Stimulated activated CD4-positive, alpha-beta T cell treated with anti-CD3 and anti-CD28 coated beads, Interleukin-1b, Interleukin-23, amount 100 ng/mL, for 1 hour (primary cell): ENCODE measurements around the gene ZNF831.
A peak's percentile ranks its signal among the peaks of the same experiment; 100 is the strongest.

Experiments used
- DNase-seq, 2 donors: peaks; one replicate each; pipeline ENCODE4 v3.0.0-alpha.2; 2020; ENCODE audit warnings: low read depth in 2 of 2

The ZNF831 gene

DNA sequence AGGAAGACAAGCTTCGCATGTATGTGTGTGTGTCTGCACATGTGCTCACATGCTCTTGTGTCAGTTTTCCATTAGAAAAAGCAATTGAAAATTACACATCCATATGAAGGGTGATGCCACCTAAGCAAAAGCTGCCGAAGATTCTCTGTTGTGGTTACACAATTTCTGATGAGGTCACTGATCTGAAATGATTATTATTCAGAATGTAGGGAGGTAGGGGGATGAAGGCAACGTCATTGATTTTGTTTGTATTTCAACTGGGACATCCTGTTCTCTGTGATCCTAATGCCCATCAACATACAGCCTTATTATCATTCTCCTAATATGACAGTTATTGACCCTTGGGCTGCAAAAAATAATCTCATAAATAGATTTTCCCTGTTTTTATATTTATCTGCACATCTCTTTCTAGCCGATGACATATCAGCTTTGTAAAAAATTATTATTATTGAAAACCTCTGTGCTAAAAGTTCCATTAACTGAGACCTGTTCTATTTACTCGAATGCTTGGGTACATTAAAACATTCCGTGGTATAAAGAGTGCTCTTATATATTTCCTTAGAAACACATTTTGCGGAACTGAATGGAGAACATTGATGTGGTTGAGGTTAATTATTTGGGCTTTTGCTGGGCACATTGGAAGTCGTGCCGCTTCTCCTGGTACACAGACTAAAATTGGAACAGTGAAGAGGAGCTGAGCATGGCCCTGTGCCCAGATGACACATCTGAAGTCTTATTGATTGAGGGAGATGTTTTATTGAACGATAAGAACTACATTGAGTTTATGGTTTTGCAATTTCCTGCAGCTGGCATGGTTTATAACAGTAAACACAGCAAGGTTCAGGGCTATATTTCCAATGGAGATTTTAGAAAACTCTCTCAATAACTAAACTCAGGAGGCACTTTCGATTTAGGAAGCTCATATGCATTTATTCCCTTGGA is 51.3 kb downstream of the ZNF831 start:
- no peak for DNase-seq

DNA sequence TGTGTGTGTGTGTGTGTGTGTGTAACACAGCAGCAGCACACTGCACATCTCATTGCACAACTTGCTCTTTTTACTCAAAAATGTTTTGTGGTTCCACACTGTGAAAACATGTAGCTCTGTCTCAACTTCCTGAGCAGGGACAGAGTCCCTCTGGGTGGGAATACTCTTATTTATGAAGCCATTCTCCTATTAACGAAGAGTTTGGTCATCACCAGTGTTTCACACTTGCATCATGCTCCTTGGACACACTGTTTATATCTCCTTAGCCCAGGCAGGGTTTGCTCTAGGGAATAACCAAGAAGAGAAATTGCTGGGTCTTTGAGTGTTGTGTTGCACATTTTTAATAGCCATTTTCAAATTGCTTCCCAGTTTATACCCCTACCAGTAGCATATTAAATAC is 53.6 kb downstream of the ZNF831 start:
- no peak for DNase-seq

DNA sequence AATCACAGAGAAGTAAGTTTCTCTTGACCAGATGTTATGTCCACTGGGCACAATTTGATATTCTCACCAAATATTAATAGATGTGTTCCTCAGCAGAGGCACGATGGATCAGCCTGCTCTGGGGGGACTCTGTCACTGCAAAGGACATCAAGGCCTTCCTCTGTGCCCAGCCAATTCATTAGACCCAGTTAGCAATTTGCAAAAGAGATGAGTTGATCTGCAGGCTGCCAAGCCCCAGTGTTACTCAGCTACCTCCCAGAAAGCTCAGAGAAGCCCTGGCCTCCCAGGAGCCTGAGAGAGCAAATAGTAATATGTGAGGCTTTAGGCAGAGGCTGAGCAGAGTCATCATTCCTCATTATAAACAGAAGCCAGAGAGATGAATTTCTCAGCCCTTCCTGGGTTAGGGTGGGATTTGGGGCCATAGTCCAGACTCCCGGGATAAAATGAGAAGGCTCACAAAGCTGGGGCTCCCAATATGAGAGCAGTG is 54.2 kb downstream of the ZNF831 start:
- no peak for DNase-seq

DNA sequence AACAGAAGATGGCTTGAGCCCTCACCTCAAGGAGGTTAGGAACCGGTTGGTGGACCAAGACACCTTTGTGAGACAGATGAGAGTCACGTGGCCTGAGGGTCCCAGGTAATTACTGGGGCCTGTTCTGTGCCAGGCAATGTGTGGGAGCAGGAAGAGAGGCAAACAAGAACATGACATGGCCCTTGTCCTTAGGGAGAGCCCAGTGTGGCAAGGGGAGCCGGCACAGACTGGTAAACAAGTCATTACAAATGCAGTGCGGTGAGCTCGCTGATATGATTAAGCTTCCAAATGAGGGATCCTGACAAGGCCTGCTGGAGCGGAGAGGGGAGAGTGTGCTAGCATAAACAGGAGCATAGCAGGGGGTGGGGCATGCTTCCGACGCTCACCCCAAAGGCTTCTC is 55.6 kb downstream of the ZNF831 start:
- DNase-seq, result no peak

DNA sequence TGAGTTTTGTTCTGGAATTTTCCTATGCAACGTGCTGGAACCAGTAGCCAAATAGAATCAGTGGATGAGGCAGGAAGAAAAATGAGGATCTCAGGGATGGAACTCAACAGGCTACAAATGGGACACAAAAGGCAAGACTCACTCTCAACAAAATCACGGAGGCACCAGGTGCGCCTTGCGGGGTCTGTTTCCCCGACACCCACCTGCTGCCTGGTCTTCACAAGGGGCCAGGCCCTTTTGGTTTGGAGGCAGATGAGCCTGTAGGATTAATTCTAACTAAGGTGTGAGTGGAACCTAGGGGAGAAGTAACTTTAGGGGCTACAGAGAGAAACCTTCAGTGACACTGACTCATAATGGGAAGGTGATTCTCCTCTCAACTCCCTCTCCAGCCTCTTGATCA is 56.5 kb downstream of the ZNF831 start:
- DNase-seq, result no peak

DNA sequence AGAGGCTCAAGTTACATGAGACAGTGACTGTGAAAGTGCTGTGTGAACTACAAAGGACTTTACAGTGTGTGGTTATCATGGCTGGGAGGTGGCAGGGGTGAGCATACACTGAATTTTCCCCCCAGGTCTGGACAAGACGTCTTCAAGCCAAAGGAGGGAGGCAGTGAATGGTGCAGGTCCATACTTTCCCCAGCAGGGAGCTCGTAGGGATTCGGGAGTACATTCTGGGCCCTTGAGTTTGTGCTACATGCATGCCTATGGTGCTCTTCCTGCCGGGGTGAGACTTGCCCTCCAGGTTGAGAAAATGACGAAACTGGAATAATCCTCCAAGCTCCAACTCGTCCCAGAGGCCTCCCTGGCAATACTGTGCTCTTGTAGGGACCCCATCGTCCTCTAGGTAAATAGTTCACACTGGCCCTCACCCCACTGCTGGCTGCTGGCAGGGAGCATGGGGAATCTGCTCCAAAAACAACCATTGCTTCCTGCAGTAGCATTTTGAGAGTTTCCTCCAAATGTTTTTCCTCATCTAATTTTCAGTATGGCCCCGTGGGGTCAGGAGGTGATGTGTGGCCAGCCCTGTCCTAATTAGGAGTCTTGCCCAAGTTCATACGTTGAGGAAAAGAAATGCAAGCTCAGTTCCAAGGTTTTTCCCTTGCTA is 57.6 kb downstream of the ZNF831 start:
- DNase-seq, result no peak

DNA sequence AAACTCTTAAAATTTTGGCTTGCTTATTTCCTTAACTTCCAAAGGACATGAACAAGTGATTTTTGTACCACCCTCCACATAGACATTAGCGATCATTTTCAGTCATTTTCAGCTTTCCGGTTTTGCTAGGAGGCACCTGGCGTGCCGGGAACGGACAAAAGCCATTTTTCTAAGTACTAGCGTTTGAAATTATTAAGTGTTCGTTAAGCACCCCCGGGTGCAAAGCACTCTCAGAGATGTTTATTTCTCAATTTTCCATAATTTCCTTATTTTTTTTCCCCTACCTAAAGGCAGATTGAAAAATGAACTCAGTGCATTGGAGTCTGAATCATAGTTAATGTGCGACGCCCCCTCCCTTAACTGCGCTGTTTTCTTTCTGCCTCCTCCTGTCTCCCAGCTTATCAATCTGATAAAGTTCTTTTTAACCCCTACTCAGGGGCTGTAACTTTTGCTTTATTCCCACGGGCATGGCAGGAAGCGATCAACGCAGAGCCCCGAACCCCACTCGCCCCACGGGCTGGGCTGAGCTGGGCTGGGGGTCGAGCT is 58.2 kb downstream of the ZNF831 start:
- DNase-seq, result no peak

DNA sequence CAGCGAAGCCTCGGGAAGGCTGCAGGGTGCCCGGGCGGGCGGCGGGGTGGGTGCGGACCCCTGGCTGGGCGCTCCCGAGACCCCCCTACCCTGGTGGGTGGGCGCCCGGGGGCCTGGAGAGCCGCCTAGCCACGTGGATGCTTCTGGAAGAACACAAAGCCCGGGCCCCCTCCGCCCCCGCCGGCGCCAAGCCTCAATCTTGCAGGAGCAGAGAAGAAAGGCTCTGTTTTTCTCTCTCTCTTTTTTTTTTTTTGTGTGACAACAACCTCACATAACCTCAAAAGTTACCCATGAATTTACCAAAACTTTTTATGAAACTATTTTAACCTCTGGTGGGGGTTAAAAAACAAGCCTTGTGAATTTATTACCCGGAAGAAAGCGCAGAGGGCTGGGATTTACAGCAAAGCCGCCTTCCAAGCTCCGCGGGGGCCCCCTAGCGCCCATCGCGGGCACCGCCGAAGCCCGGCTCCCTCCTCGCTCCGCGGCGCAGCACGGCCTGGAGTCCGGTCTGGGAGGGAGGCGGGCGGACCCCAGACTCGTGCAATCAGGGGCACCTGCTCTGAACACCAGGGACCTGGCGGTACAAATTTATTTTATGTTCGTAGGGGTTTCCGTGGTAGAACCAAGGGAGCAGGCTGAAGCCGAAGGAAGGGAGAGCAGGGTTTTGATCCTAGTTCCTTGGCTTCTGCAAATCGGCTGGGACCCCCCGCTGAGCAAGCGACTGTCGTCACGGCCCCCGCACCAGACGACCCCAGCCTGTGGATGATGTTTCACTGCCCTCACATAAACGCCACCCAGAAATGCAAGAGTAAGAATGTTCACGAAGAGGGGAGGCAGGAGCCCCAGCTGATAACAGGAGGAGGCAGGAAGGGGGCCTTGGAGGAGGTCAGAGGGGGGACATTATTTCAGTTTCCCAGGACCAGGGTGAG is 58.9 kb downstream of the ZNF831 start:
- peak; percentile 48 to 82 for DNase-seq

DNA sequence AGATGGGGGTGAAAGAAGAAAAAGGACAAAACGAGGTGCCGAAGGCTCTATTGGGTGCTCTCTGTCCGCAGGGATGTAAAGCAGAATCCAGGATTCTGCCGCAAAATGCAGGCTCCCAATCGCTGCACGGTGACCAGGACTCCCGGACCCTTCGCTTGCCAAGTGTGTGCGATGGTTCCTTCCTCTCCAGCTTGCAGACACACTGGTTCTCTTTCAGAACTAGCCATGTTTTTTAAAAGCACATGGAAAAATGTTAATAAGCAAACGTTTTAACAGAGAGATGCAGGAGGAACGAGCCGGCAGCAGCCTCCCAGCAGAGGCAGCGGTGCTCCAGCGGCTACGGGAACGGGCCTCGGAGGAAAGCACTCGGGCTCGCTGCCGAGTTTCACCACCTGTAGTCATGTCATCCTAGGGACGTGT is 59.6 kb downstream of the ZNF831 start:
- no peak for DNase-seq

DNA sequence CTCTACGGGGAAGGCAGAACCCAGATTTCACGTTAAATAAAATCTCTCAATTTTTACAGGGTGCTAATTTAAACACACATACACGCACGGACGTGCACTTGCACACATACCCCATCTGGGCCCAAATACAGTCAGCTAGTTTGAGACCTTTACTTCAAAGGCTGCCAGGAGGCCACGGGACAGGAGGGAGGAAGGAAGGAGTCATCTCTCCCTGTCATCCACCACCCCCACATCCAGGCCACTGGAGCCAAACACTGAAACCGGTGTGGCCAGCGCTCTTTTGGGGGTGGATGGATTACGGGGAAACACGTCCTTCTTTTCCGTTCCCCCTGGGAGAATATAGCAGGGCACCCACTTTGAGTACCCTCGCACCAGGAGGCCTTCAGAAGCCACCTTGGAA is 60.1 kb downstream of the ZNF831 start:
- DNase-seq, result no peak

DNA sequence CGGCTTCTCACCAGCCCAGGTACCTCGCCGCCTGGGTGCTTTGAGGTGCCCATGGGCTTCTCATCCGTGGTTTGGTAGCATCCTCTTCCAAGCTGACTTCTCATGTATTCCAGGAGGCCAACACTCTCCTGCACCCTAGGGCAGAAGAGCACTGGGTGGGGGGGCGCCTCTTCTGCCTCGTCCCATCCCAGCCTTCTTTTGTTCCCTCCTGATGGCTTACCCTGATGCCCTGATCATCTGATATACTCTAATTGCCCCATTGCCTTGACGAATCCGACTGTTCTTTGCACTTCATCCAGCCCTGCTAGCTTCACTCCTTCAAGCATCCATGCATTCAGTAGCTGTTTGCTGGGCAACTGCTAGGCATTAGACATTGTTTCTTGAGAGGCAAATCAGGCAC is 60.6 kb downstream of the ZNF831 start:
- DNase-seq, result no peak

DNA sequence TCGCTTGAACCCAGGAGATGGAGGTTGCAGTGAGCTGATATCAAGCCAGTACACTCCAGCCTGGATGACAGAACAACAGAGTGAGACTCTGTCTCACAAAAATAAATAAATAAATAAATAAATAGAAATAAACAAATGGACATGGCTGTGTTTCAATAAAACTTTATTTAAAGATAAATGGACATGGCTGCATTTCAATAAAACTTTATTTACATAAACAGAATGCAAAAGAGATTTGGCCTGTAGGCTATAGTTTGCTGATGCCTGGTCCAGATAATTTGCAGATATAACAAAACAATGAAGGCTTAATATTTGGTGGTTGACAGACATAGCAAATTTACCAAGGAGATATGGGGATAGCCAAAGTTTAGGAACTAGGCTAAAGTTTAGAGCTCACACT is 66.8 kb downstream of the ZNF831 start:
- no peak for DNase-seq

DNA sequence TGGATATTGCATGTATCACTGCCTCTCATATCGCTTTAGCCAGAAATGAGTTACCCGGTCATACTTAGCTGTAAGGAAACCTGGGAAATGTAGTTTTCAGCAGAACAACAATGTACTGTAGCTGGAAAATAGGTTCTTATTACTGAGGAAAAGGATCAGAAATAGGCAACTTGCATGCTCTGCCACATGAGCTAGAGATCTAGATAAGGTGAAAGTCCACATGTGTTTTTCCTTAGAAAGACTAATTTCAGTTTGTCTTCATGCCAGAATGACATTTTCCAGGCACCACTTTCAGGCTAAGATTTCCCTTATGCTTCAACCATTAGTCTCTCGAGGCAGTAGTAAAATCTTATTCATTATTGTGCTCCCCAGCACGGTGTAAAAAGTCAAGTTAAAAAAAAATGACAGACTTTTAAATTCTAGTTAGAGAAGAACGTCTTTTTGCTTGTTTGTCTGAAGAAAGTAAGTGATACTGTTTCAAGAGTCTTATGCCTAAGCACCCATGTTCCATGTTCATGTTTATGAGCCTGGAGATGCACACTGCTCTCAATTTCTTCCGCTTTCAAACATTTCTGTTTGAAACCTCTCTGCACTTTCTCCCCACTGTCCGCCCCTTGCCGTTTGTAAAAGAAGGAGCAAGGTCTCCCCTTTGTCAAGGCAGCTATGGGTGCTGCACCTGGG is 67.6 kb downstream of the ZNF831 start:
- DNase-seq, result no peak

DNA sequence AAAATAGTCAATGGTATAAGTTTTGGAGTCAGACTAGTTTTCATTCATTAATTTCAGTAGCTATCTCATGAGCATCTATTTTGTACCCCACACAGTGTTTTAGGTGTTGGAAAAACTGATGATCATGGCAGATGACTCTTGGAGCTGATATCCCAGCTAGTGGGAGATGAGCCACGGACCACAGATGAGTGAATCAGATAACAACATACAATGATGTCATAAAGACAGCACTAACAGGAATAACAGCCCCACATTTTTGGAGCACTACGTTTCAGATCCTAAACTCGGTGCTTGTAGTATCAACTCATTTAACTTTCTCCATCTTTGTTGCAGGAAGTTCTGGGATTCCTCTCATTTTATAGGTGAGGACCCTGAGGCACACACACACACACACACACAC is 69.0 kb downstream of the ZNF831 start:
- no peak for DNase-seq

DNA sequence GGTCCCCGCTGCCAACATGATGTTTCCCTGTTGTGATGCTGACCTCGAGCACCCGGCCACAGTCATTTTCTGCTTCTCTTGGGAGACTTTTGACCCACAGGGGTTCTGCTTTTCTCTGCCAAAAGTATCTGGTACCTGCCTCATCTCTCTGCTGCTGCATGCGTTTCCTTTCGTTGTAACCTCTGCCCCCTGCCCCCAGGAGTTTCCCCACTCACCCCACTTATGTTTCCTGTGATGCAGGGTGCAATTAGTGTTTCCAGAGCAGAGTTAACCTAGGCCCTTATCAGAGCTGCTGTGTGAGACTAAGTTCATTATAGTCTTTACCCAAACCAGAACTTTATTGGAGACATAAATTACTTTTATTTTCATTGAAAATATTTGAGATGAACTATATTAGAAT is 71.6 kb downstream of the ZNF831 start:
- DNase-seq, result no peak

DNA sequence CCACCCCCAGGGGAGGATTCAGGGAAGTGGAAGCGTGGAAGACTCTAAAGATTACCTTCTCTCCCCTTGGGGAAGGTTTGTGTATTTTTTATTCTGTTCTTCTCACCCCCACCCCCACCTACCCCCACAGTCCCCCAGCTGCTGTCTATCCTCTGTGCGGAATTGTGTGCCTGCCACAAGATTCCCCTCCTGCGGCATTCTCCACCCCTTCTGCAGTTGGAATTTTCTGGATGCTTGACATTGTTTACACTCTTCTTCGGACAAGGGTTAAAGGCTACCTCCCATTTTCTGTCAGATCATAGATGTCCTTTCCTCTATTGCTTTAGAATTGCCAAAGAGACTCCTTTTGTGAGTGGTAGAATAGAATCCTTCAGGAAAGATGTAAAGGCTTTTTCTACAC is 76.4 kb downstream of the ZNF831 start:
- no peak for DNase-seq

DNA sequence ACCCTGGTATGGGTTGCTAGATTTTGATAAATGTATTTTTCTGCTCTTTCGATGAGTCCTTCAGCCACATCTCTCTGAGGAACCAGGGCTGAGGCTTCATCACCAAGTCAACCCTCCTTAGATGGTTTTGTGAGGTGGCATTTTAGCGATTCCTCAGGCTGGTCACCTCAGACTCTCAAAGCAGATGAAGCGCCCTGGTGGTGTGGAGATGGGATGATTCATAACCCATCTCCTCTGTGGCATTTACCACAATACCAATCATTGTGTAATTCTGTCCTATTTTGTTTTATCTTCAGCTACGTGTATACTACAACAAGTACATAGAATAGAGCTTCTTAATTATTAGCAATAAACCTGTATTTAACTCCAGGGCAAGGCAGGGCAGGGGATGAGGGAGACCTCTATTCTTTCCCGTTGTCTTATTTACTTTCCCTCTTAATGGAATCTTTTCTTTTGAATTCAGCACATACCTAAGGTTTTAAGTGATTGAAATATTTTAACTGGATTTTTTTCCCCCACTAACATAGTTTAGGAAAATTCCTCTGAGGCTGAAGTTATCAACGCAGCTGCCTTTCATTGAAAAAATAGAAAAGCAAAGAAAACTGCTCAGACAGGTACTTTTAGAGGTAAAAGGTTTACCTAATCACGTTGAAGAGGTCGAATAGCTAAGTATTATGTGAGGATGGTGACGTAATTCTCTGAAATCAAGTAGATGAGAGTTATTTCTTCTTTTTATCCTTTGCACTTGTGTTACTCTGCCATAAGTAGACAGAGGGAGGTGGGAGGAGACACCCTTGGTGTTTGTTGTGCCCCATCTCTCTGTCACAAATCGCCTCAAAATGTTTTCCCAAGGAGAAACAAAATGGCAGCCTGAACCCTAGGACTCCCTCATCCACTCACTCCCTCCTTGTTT is 79.3 kb downstream of the ZNF831 start:
- DNase-seq, result no peak

DNA sequence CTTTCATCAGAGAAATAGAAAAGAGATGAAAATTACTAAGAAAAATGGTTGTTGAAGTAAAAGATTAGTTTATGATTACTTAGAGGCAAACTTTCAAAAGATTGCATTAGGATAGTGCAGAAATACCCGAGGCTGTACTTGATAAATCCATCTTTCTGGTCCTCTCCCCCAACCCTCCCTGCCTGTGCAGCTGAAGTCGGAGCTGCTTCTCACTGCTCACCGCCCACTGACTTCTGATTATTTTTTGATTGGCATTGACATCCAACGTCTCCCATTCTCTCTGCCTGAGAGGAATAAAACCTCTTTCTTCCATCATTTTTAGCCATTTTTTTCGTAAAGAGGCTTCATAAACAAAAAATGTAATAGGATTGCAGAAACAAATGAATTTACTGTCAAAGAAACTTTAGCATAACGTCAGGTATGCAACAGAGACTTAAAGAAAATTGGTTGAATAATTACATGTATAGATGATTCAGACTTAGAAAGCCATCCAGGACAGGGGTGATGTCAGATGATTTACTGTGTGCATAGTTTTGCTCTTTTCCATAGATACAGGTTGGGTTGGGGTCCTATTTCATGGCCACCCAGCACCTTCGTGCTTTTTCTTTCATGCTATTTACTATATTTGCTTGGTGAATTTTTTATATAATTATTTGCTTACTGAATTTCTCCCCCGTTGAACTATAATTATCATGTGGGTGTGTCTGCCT is 83.2 kb downstream of the ZNF831 start:
- DNase-seq, result no peak
